ENCODE data around the gene NF1.

Gene NF1

GRCh38 chr17:31274252-31274651 is 179.5 kb downstream of the NF1 start:
- H4K8ac ChIP-seq (ENCODE audit: low read depth, low read length): no peak overlapping the region
- no peaks in the 10 kb centered on the region for H3K36me3 ChIP-seq (ENCODE audit: control insufficient read depth, insufficient read depth, low read length)
- WGBS (ENCODE audit: extremely low coverage, insufficient coverage, low lambda C conversion rate): no CpG with 5 or more reads among the region's 2 CpGs

GRCh38 chr17:31275116-31275515 is 180.3 kb downstream of the NF1 start:
- no CpG with 5 or more reads among the region's 1 CpG for WGBS (ENCODE audit: extremely low coverage, insufficient coverage, low lambda C conversion rate)
- Histone ChIP-seq H3K18ac (ENCODE audit: low read length) (no peak overlapping the region), H4K8ac (ENCODE audit: low read depth, low read length) (no peak overlapping the region), H3K79me1 (ENCODE audit: low read length) (no peaks in the 10 kb centered on the region), H3K36me3 (ENCODE audit: control insufficient read depth, insufficient read depth, low read length) (no peaks in the 10 kb centered on the region), H3K79me2 (ENCODE audit: control insufficient read depth, insufficient read depth, low read length) (no peaks in the 10 kb centered on the region), H3K4me1 (ENCODE audit: control insufficient read depth, low read depth, low read length) (no peaks in the 10 kb centered on the region), H2BK5ac (ENCODE audit: low read length) (no peak overlapping the region), H3K4me3 (ENCODE audit: low read length) (no peak overlapping the region), H4K5ac (ENCODE audit: low read length) (no peak overlapping the region), H3K27me3 (ENCODE audit: insufficient read depth, low read length, poor library complexity) (no peaks in the 10 kb centered on the region), H3K9ac (ENCODE audit: low read length) (no peak overlapping the region), H2AK5ac (ENCODE audit: low read length) (no peak overlapping the region), H3K56ac (ENCODE audit: low read length) (no peak overlapping the region), H2BK120ac (ENCODE audit: low read depth, low read length) (no peak overlapping the region), H2BK15ac (replicated peaks; ENCODE audit: low read depth) (no peak overlapping the region), H3K23ac (ENCODE audit: low read length) (no peak overlapping the region), H3K4ac (ENCODE audit: low read depth, low read length) (no peak overlapping the region), H3K4me2 (ENCODE audit: low read length) (no peak overlapping the region), H3K27ac (ENCODE audit: low read depth, low read length) (no peak overlapping the region)
- no peak for DNase-seq

More at GRCh38 chr17:31274252-31274651, 179.5 kb downstream of the NF1 start:
- no peak overlapping the region for H3K4me2 ChIP-seq (ENCODE audit: low read length)
- no peak overlapping the region for H3K27ac ChIP-seq (ENCODE audit: low read depth, low read length)
- no peak overlapping the region for H4K5ac ChIP-seq (ENCODE audit: low read length)
- no peak overlapping the region for H3K4ac ChIP-seq (ENCODE audit: low read depth, low read length)
- no peak overlapping the region for H3K23ac ChIP-seq (ENCODE audit: low read length)
- H2BK120ac ChIP-seq (ENCODE audit: low read depth, low read length): no peak overlapping the region
- H2BK15ac ChIP-seq (replicated peaks; ENCODE audit: low read depth): no peak overlapping the region
- no peaks in the 10 kb centered on the region for H3K79me2 ChIP-seq (ENCODE audit: control insufficient read depth, insufficient read depth, low read length)
- H2AK5ac ChIP-seq (ENCODE audit: low read length): no peak overlapping the region
- no peak overlapping the region for H3K56ac ChIP-seq (ENCODE audit: low read length)
- no peak overlapping the region for H2BK5ac ChIP-seq (ENCODE audit: low read length)
- H3K27me3 ChIP-seq (ENCODE audit: insufficient read depth, low read length, poor library complexity): no peaks in the 10 kb centered on the region
- H3K9ac ChIP-seq (ENCODE audit: low read length): no peak overlapping the region
- H3K4me1 ChIP-seq (ENCODE audit: control insufficient read depth, low read depth, low read length): peaks cover 1% of the 10 kb centered on the region
- DNase-seq: no peak
- no peaks in the 10 kb centered on the region for H3K79me1 ChIP-seq (ENCODE audit: low read length)
- H3K18ac ChIP-seq (ENCODE audit: low read length): no peak overlapping the region
- no peak overlapping the region for H3K4me3 ChIP-seq (ENCODE audit: low read length)

GRCh38 chr17:31279401-31279800 is 184.6 kb downstream of the NF1 start:
- Histone ChIP-seq H3K4me2 (ENCODE audit: low read length) (no peak overlapping the region), H3K9ac (ENCODE audit: low read length) (no peak overlapping the region), H3K27me3 (ENCODE audit: insufficient read depth, low read length, poor library complexity) (no peaks in the 10 kb centered on the region), H2BK15ac (replicated peaks; ENCODE audit: low read depth) (no peak overlapping the region), H3K23ac (ENCODE audit: low read length) (no peak overlapping the region), H3K4me3 (ENCODE audit: low read length) (no peak overlapping the region), H3K36me3 (ENCODE audit: control insufficient read depth, insufficient read depth, low read length) (no peaks in the 10 kb centered on the region), H3K18ac (ENCODE audit: low read length) (no peak overlapping the region), H3K79me2 (ENCODE audit: control insufficient read depth, insufficient read depth, low read length) (no peaks in the 10 kb centered on the region), H3K56ac (ENCODE audit: low read length) (no peak overlapping the region), H3K79me1 (ENCODE audit: low read length) (no peaks in the 10 kb centered on the region), H3K4me1 (ENCODE audit: control insufficient read depth, low read depth, low read length) (no peaks in the 10 kb centered on the region), H3K4ac (ENCODE audit: low read depth, low read length) (no peak overlapping the region), H4K5ac (ENCODE audit: low read length) (no peak overlapping the region), H4K8ac (ENCODE audit: low read depth, low read length) (no peak overlapping the region), H2BK5ac (ENCODE audit: low read length) (no peak overlapping the region), H2AK5ac (ENCODE audit: low read length) (no peak overlapping the region), H2BK120ac (ENCODE audit: low read depth, low read length) (no peak overlapping the region), H3K27ac (ENCODE audit: low read depth, low read length) (no peak overlapping the region)
- WGBS (ENCODE audit: extremely low coverage, insufficient coverage, low lambda C conversion rate): no CpG with 5 or more reads among the region's 2 CpGs
- peak; percentile 28 for DNase-seq

GRCh38 chr17:31281061-31281460 is 186.3 kb downstream of the NF1 start:
- no peak overlapping the region for H3K9ac ChIP-seq (ENCODE audit: low read length)
- H3K4me1 ChIP-seq (ENCODE audit: control insufficient read depth, low read depth, low read length): no peaks in the 10 kb centered on the region
- H3K56ac ChIP-seq (ENCODE audit: low read length): no peak overlapping the region
- no peaks in the 10 kb centered on the region for H3K79me2 ChIP-seq (ENCODE audit: control insufficient read depth, insufficient read depth, low read length)
- H2BK120ac ChIP-seq (ENCODE audit: low read depth, low read length): no peak overlapping the region
- H2AK5ac ChIP-seq (ENCODE audit: low read length): no peak overlapping the region
- no peak for DNase-seq
- no peaks in the 10 kb centered on the region for H3K36me3 ChIP-seq (ENCODE audit: control insufficient read depth, insufficient read depth, low read length)
- H4K5ac ChIP-seq (ENCODE audit: low read length): no peak overlapping the region
- no CpG with 5 or more reads among the region's 2 CpGs for whole genome bisulfite sequencing (ENCODE audit: extremely low coverage, insufficient coverage, low lambda C conversion rate)
- H3K27ac ChIP-seq (ENCODE audit: low read depth, low read length): no peak overlapping the region
- no peak overlapping the region for H3K4me3 ChIP-seq (ENCODE audit: low read length)
- no peak overlapping the region for H3K4ac ChIP-seq (ENCODE audit: low read depth, low read length)
- no peak overlapping the region for H3K18ac ChIP-seq (ENCODE audit: low read length)
- no peak overlapping the region for H2BK5ac ChIP-seq (ENCODE audit: low read length)
- H3K4me2 ChIP-seq (ENCODE audit: low read length): no peak overlapping the region
- no peaks in the 10 kb centered on the region for H3K27me3 ChIP-seq (ENCODE audit: insufficient read depth, low read length, poor library complexity)
- no peak overlapping the region for H4K8ac ChIP-seq (ENCODE audit: low read depth, low read length)
- no peak overlapping the region for H2BK15ac ChIP-seq (replicated peaks; ENCODE audit: low read depth)
- H3K79me1 ChIP-seq (ENCODE audit: low read length): no peaks in the 10 kb centered on the region
- H3K23ac ChIP-seq (ENCODE audit: low read length): no peak overlapping the region

GRCh38 chr17:31283841-31284240 is 189.1 kb downstream of the NF1 start:
- Histone ChIP-seq H2AK5ac (ENCODE audit: low read length) (no peak overlapping the region), H4K5ac (ENCODE audit: low read length) (no peak overlapping the region), H3K4ac (ENCODE audit: low read depth, low read length) (no peak overlapping the region), H3K79me2 (ENCODE audit: control insufficient read depth, insufficient read depth, low read length) (no peaks in the 10 kb centered on the region), H3K4me3 (ENCODE audit: low read length) (no peak overlapping the region), H3K23ac (ENCODE audit: low read length) (no peak overlapping the region), H3K9ac (ENCODE audit: low read length) (no peak overlapping the region), H4K8ac (ENCODE audit: low read depth, low read length) (no peak overlapping the region), H2BK15ac (replicated peaks; ENCODE audit: low read depth) (no peak overlapping the region), H3K4me2 (ENCODE audit: low read length) (no peak overlapping the region), H3K27ac (ENCODE audit: low read depth, low read length) (no peak overlapping the region), H3K18ac (ENCODE audit: low read length) (no peak overlapping the region), H3K36me3 (ENCODE audit: control insufficient read depth, insufficient read depth, low read length) (no peaks in the 10 kb centered on the region), H3K79me1 (ENCODE audit: low read length) (no peaks in the 10 kb centered on the region), H3K27me3 (ENCODE audit: insufficient read depth, low read length, poor library complexity) (no peaks in the 10 kb centered on the region), H2BK120ac (ENCODE audit: low read depth, low read length) (no peak overlapping the region), H3K4me1 (ENCODE audit: control insufficient read depth, low read depth, low read length) (no peaks in the 10 kb centered on the region), H3K56ac (ENCODE audit: low read length) (no peak overlapping the region), H2BK5ac (ENCODE audit: low read length) (no peak overlapping the region)
- no peak for DNase-seq

GRCh38 chr17:31286587-31286986 is 191.8 kb downstream of the NF1 start:
- Histone ChIP-seq H4K5ac (ENCODE audit: low read length) (no peak overlapping the region), H3K4me1 (ENCODE audit: control insufficient read depth, low read depth, low read length) (no peaks in the 10 kb centered on the region), H3K56ac (ENCODE audit: low read length) (no peak overlapping the region), H3K27me3 (ENCODE audit: insufficient read depth, low read length, poor library complexity) (no peaks in the 10 kb centered on the region), H3K36me3 (ENCODE audit: control insufficient read depth, insufficient read depth, low read length) (no peaks in the 10 kb centered on the region), H3K79me1 (ENCODE audit: low read length) (no peaks in the 10 kb centered on the region), H2BK5ac (ENCODE audit: low read length) (no peak overlapping the region), H3K18ac (ENCODE audit: low read length) (no peak overlapping the region), H3K9ac (ENCODE audit: low read length) (no peak overlapping the region), H4K8ac (ENCODE audit: low read depth, low read length) (no peak overlapping the region), H3K4me2 (ENCODE audit: low read length) (no peak overlapping the region), H3K4ac (ENCODE audit: low read depth, low read length) (no peak overlapping the region), H2AK5ac (ENCODE audit: low read length) (no peak overlapping the region), H3K4me3 (ENCODE audit: low read length) (no peak overlapping the region), H3K27ac (ENCODE audit: low read depth, low read length) (no peak overlapping the region), H3K79me2 (ENCODE audit: control insufficient read depth, insufficient read depth, low read length) (no peaks in the 10 kb centered on the region), H2BK15ac (replicated peaks; ENCODE audit: low read depth) (no peak overlapping the region), H3K23ac (ENCODE audit: low read length) (no peak overlapping the region), H2BK120ac (ENCODE audit: low read depth, low read length) (no peak overlapping the region)
- DNase-seq: no peak
- WGBS (ENCODE audit: extremely low coverage, insufficient coverage, low lambda C conversion rate): no CpG with 5 or more reads among the region's 1 CpG
